ENCODE measurements around the gene OR8S1.

Gene OR8S1

GRCh38 chr12:48557919-48558318, 32.5 kb downstream of the OR8S1 start:
- no peak for DNase-seq

- no peak for DNase-seq
Measured at GRCh38 chr12:48567731-48568130, 42.3 kb downstream of the OR8S1 start.

- DNase-seq: no peak
Measured at GRCh38 chr12:48569946-48570345, 44.5 kb downstream of the OR8S1 start, which contains the start of gene LALBA. TSS of gene LALBA (minus strand) at chr12:48570046. CDS start at chr12:48570020, 26 bp downstream.

GRCh38 chr12:48572326-48572725, 46.9 kb downstream of the OR8S1 start:
- no peak for DNase-seq

Data from NCI-H1092 treated with DMSO at 0.1 percent for 48 hours (cell line).